Measurements from ENCODE around the gene TSEN15.

Gene TSEN15

GRCh38 chr1:184078564-184079249, 27.2 kb downstream of the TSEN15 start:
- H4K20me1 ChIP-seq (ENCODE audit: insufficient read depth, low read length) = no peaks in the 10 kb centered on the region
- H3K4me3 ChIP-seq (ENCODE audit: low read length) = no peak overlapping the region
- no peaks in the 10 kb centered on the region for H3K27me3 ChIP-seq (replicated peaks; ENCODE audit: insufficient read depth, low read length)
- no peak overlapping the region for H2AFZ ChIP-seq (ENCODE audit: low read length)
- no peaks in the 10 kb centered on the region for H3K79me2 ChIP-seq (ENCODE audit: low read length)
- H3K9me2 ChIP-seq (replicated peaks; ENCODE audit: insufficient read depth, low read length) = no peaks in the 10 kb centered on the region
- no peak overlapping the region for H3K4me2 ChIP-seq (ENCODE audit: low read depth, low read length)
- no peak overlapping the region for H3K27ac ChIP-seq (ENCODE audit: low read length)
- no peaks in the 10 kb centered on the region for H3F3A ChIP-seq (ENCODE audit: insufficient read depth, low read length)
- TF ChIP-seq EZH2 (optimal IDR thresholded peaks at IDR 0.05; ENCODE audit: low read depth, low read length) (no peak), EZH2phosphoT487 (IDR thresholded peaks at IDR 0.05; ENCODE audit: low read length) (no peak), CTCF (IDR thresholded peaks at IDR 0.05; ENCODE audit: low read length) (no peak)
- no peaks in the 10 kb centered on the region for H3K4me1 ChIP-seq (ENCODE audit: low read length)
- no peaks in the 10 kb centered on the region for H3K9me3 ChIP-seq (replicated peaks; ENCODE audit: insufficient read depth, low read length)
- no peak overlapping the region for H3K9ac ChIP-seq (ENCODE audit: low read length)
- H3K36me3 ChIP-seq (replicated peaks; ENCODE audit: insufficient read depth, low read length) = no peaks in the 10 kb centered on the region
- no peak for DNase-seq

- H4K20me1 ChIP-seq (ENCODE audit: insufficient read depth, low read length) = no peaks in the 10 kb centered on the region
- no peaks in the 10 kb centered on the region for H3K4me1 ChIP-seq (ENCODE audit: low read length)
- H3K9me2 ChIP-seq (replicated peaks; ENCODE audit: insufficient read depth, low read length) = no peaks in the 10 kb centered on the region
- no peak overlapping the region for H3K9ac ChIP-seq (ENCODE audit: low read length)
- no peak for TF ChIP-seq EZH2 (optimal IDR thresholded peaks at IDR 0.05; ENCODE audit: low read depth, low read length)
- TF ChIP-seq CTCF (IDR thresholded peaks at IDR 0.05; ENCODE audit: low read length) = no peak
- TF ChIP-seq EZH2phosphoT487 (IDR thresholded peaks at IDR 0.05; ENCODE audit: low read length) = no peak
- DNase-seq = no peak
- H3K79me2 ChIP-seq (ENCODE audit: low read length) = no peaks in the 10 kb centered on the region
- no peaks in the 10 kb centered on the region for H3K27me3 ChIP-seq (replicated peaks; ENCODE audit: insufficient read depth, low read length)
- H3K27ac ChIP-seq (ENCODE audit: low read length) = no peak overlapping the region
- no peak overlapping the region for H3K4me3 ChIP-seq (ENCODE audit: low read length)
- H3K9me3 ChIP-seq (replicated peaks; ENCODE audit: insufficient read depth, low read length) = no peaks in the 10 kb centered on the region
- H3K4me2 ChIP-seq (ENCODE audit: low read depth, low read length) = no peak overlapping the region
- H2AFZ ChIP-seq (ENCODE audit: low read length) = no peak overlapping the region
- no peaks in the 10 kb centered on the region for H3F3A ChIP-seq (ENCODE audit: insufficient read depth, low read length)
- H3K36me3 ChIP-seq (replicated peaks; ENCODE audit: insufficient read depth, low read length) = no peaks in the 10 kb centered on the region
Observed at GRCh38 chr1:184080309-184080708, 28.8 kb downstream of the TSEN15 start.

GRCh38 chr1:184082541-184083415, 31.2 kb downstream of the TSEN15 start:
- Histone ChIP-seq H3K9ac (ENCODE audit: low read length) (no peak overlapping the region), H3K79me2 (ENCODE audit: low read length) (no peaks in the 10 kb centered on the region), H3K27ac (ENCODE audit: low read length) (no peak overlapping the region), H3K9me3 (replicated peaks; ENCODE audit: insufficient read depth, low read length) (no peaks in the 10 kb centered on the region), H2AFZ (ENCODE audit: low read length) (no peak overlapping the region), H3F3A (ENCODE audit: insufficient read depth, low read length) (no peaks in the 10 kb centered on the region), H3K4me1 (ENCODE audit: low read length) (no peaks in the 10 kb centered on the region), H4K20me1 (ENCODE audit: insufficient read depth, low read length) (no peaks in the 10 kb centered on the region), H3K9me2 (replicated peaks; ENCODE audit: insufficient read depth, low read length) (no peaks in the 10 kb centered on the region), H3K4me2 (ENCODE audit: low read depth, low read length) (no peak overlapping the region), H3K4me3 (ENCODE audit: low read length) (no peak overlapping the region), H3K27me3 (replicated peaks; ENCODE audit: insufficient read depth, low read length) (no peaks in the 10 kb centered on the region), H3K36me3 (replicated peaks; ENCODE audit: insufficient read depth, low read length) (no peaks in the 10 kb centered on the region)
- no peak for DNase-seq
- TF ChIP-seq EZH2 (optimal IDR thresholded peaks at IDR 0.05; ENCODE audit: low read depth, low read length) (no peak), EZH2phosphoT487 (IDR thresholded peaks at IDR 0.05; ENCODE audit: low read length) (no peak), CTCF (IDR thresholded peaks at IDR 0.05; ENCODE audit: low read length) (no peak)

All from MM.1S (cell line).